NB4 (cell line): ENCODE data around the gene GTF3C6.
"Not testable (repeated sequence)": the region's sequence is repeated elsewhere in the genome, so short reads cannot be mapped to it uniquely, and the experiment has no call there.

Experiments
- DNase-seq: peaks from one replicate; pipeline ENCODE4 v3.0.0; 2010; ENCODE audit warnings: low read depth
- H3K4me3 ChIP-seq: one replicate; pipeline ENCODE4 v1.5.1; 2011; ENCODE audit warnings: mild to moderate bottlenecking, low read depth, low read length, moderate library complexity
- MYC ChIP-seq: IDR thresholded peaks from 2 replicates; pipeline ENCODE4 v1.6.1; 2011; ENCODE audit warnings: low read depth, low read length
- POLR2A ChIP-seq: IDR thresholded peaks from 2 replicates; pipeline ENCODE4 v1.6.1; 2011; ENCODE audit warnings: mild to moderate bottlenecking; ENCODE audit not compliant: insufficient read length; ENCODE audit errors: extremely low read depth
- TF ChIP-seq, protein P1 (sequence below): IDR thresholded peaks from 2 replicates; pipeline ENCODE4 v1.6.1; 2011; ENCODE audit warnings: low read depth, low read length
- TF ChIP-seq, protein P2 (sequence below): IDR thresholded peaks from one replicate; pipeline ENCODE4 v1.5.1; 2012; ENCODE audit warnings: low read depth, low read length

The GTF3C6 gene

DNA sequence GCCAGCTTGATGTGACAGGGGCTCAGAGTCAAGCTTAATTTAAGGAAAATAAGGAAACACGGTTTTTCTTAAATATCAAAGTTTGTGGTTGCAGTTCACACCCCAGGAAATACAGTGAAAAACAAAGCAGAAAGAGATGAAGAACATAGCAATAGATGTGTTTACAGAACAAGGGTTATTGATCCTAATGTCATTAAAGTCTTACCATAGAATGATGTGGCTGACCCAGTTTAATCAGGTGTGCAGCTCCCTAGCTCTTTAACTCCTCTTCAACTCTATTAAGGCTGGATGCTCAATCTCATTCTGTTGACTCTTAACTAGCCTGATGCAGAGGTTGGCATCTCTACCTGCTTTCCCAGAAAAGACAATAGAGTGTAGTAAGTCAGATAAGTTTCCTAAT, 7.5 kb upstream of the GTF3C6 start:
- no peak overlapping the region for H3K4me3 ChIP-seq
- TF ChIP-seq POLR2A (no peak), MYC (no peak)
- TF ChIP-seq, protein P1, sequence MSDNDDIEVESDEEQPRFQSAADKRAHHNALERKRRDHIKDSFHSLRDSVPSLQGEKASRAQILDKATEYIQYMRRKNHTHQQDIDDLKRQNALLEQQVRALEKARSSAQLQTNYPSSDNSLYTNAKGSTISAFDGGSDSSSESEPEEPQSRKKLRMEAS, result no peak
- TF ChIP-seq, protein P2, sequence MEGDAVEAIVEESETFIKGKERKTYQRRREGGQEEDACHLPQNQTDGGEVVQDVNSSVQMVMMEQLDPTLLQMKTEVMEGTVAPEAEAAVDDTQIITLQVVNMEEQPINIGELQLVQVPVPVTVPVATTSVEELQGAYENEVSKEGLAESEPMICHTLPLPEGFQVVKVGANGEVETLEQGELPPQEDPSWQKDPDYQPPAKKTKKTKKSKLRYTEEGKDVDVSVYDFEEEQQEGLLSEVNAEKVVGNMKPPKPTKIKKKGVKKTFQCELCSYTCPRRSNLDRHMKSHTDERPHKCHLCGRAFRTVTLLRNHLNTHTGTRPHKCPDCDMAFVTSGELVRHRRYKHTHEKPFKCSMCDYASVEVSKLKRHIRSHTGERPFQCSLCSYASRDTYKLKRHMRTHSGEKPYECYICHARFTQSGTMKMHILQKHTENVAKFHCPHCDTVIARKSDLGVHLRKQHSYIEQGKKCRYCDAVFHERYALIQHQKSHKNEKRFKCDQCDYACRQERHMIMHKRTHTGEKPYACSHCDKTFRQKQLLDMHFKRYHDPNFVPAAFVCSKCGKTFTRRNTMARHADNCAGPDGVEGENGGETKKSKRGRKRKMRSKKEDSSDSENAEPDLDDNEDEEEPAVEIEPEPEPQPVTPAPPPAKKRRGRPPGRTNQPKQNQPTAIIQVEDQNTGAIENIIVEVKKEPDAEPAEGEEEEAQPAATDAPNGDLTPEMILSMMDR, result no peak
- DNase-seq, result no peak

DNA sequence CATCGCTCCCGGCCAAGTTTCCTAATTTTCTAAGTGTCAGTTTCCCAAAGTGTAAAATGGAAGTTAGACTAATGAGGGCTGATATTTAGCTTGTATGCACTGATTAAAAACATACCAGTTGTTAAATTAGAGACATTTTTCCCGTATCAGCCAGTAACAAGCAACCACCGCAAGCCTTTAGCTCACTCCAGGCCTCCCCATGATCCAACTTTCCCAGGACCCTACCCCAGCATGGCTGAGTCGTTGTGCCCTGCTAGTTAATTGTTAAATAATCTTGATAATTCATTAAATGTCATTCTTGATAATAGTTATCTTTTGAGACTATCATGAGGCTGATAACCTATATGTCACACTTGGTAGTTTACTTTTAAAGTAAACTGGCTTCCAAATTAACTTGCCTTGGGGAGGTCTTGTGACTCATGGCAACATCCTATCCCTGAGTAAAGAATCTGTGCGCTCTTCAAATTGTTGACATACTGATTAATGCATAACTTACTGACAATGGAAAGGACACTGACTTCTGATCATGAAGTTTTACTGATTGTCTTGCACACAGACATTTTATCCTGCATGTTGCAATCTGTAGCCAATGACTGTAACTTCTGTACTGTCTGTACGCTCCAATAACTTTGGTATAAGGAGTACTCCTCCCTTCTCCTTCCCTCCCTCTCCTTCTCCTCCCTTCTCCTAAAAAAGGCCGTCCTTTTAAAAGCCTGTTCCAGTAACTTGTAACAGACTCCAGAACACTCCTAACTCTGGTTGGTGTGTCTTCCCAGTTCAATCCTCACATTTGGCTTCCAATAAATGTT, 6.3 kb upstream of the GTF3C6 start:
- no peak for DNase-seq
- TF ChIP-seq MYC, result no peak
- TF ChIP-seq POLR2A, result no peak
- TF ChIP-seq, protein P2, result no peak
- no peak overlapping the region for H3K4me3 ChIP-seq

DNA sequence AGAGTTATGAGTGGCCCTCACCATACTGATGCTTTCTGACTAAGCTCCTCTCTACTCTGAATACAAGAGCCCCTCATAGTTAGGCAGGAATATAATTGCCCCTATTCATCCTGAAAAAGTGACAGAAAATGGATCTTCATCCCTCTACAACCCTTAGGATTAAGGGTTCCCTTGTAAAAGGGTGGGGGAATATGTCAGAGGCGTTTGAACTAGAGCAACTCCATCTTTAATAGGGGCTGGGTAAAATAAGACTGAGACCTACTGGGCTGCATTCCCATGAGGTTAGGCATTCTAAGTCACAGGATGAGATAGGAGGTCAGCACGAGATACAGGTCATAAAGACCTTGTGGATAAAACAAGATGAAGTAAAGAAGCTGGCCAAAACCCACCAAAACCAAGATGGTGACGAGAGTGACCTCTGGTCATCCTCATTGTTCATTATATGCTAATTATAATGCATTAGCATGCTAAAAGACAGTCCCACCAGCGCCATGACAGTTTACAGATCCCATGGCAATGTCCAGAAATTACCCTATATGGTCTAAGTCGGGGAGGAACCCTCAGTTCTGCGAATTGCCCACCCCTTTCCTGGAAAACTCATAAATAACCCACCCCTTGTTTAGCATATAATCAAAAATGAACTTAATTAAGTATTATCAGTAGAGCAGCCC, 4.7 kb upstream of the GTF3C6 start:
- no peak for TF ChIP-seq MYC
- TF ChIP-seq, protein P1, result no peak
- TF ChIP-seq, protein P2, result no peak
- no peak for TF ChIP-seq POLR2A
- DNase-seq, result no peak

DNA sequence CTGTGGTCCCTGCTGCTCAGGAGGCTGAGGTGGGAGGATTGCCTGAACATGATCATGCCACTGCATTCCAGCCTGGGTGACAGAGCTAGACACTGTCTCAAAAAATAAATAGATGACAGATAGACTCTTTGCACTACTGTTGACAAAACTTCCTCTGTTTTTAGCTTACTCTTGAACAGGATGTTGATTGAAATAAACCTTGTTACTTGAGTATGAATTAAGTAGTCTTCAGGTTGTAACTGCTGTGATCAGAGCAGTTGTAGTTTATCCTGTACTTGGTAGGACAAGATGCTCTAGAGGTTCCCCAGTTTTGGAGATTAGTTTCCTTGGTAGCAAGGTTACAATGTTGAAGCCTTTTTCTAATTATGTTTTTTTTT, 1.5 kb downstream of the GTF3C6 start:
- peak overlapping the region; percentile 39 for H3K4me3 ChIP-seq
- DNase-seq, result no peak
- TF ChIP-seq POLR2A, result no peak
- TF ChIP-seq MYC, result no peak
- TF ChIP-seq, protein P2, result no peak
- TF ChIP-seq, protein P1, result no peak

More for the DNA sequence above, 4.7 kb upstream of the GTF3C6 start:
- no peak overlapping the region for H3K4me3 ChIP-seq

DNA sequence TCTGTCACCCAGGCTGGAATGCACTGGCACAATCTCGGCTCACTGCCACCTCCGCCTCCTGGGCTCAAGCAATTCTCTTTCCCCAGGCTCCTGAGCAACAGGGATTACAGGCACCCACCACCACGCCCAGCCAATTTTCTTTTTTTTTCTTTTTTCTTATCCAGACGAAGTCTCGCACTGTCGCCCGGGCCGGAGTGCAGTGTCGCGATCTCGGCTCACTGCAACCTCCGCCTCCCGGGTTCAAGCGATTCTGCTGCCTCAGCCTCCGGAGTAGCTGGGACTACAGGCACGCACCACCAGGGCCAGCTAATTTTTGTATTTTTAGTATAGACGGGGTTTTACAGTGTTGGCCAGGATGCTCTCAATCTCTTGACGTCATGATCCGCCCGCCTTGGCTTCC, 4.1 kb downstream of the GTF3C6 start:
- not testable (repeated sequence) for H3K4me3 ChIP-seq, DNase-seq

DNA sequence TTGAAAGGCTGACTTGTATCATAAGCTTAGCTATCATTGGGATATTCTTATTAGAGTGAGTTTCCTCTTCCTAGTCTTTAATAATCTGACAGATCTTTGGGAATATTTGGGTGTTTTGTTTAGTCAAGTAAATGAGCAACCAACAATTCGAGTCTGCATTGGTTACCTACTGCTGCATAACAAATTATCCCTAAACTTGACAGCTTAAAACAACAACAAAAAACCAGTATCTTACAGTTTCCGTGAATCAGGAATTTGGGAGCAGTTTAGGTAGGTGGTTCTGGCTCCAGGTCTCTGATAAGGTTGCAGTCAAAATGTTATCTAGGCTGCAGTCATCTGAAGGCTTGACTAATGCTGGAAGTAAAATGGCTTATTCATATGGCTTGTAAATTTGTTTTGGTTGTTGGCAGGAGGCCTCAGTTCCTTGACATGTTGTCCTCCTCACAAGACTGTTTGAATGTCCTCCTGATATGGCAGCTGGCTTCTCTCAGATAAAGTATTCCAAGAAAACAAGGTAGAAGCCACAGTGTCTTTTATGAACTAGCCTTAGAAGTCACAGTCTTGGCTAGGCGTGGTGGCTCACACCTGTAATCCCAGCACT, 7.2 kb downstream of the GTF3C6 start:
- DNase-seq, result no peak
- TF ChIP-seq, protein P1, result no peak
- no peak for TF ChIP-seq POLR2A
- TF ChIP-seq, protein P2, result no peak
- TF ChIP-seq MYC, result no peak
- H3K4me3 ChIP-seq, result no peak overlapping the region

DNA sequence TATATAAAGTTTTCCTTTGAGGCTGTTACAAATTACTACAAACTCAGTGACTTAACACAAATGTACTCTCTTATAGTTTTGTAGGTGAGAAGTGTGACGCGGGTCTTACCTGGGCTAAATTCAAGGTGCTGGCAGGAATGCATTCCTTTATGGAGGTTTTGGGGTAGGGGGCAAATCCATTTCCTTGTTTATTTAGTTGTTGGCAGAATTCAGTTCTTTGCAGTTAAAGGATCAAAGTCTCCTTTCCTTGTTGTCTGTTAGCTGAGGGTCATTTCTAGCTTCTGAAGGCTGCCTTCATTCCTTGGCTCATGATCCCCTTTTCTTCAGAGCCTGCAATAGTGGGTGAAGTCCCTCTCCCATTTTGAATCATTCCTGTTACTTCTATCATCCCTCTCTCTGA, 10.2 kb downstream of the GTF3C6 start:
- H3K4me3 ChIP-seq, DNase-seq: not testable (repeated sequence)
